IPS DF 6.9 (cell line): ENCODE measurements around the gene ZNF493.

Experiments used
- DNase-seq: peaks from one replicate; pipeline ENCODE4 v3.0.0-alpha.2; 2013; ENCODE audit warnings: low read depth, low spot score
- H3K27ac ChIP-seq: one replicate; pipeline ENCODE4 v1.5.1; 2013; ENCODE audit warnings: low read length, control low read depth
- H3K27me3 ChIP-seq: 2 replicates; pipeline ENCODE4 v1.6.1; 2013; ENCODE audit warnings: mild to moderate bottlenecking, low read length; ENCODE audit not compliant: control insufficient read depth, insufficient read depth
- H3K36me3 ChIP-seq: 2 replicates; pipeline ENCODE4 v1.6.1; 2013; ENCODE audit warnings: low read length; ENCODE audit not compliant: control insufficient read depth, insufficient read depth
- H3K4me1 ChIP-seq: 2 replicates; pipeline ENCODE4 v1.6.1; 2013; ENCODE audit warnings: low read length; ENCODE audit not compliant: control insufficient read depth, insufficient read depth
- H3K4me3 ChIP-seq: 2 replicates; pipeline ENCODE4 v1.5.1; 2013; ENCODE audit warnings: mild to moderate bottlenecking, low read length
- H3K9me3 ChIP-seq: 2 replicates; pipeline ENCODE4 v1.6.1; 2013; ENCODE audit warnings: low read length, inconsistent platforms; ENCODE audit not compliant: control insufficient read depth, insufficient read depth
- WGBS: extraction: QIAGEN DNeasy Blood & Tissue Kit; methylation state at CpG from one replicate; pipeline ENCODE4 v1.1.7; 2013; ENCODE audit warnings: mixed read lengths, missing lambda C conversion rate; ENCODE audit not compliant: insufficient read length, insufficient coverage; 5-methylcytosine and 5-hydroxymethylcytosine counted together

The ZNF493 gene

DNA sequence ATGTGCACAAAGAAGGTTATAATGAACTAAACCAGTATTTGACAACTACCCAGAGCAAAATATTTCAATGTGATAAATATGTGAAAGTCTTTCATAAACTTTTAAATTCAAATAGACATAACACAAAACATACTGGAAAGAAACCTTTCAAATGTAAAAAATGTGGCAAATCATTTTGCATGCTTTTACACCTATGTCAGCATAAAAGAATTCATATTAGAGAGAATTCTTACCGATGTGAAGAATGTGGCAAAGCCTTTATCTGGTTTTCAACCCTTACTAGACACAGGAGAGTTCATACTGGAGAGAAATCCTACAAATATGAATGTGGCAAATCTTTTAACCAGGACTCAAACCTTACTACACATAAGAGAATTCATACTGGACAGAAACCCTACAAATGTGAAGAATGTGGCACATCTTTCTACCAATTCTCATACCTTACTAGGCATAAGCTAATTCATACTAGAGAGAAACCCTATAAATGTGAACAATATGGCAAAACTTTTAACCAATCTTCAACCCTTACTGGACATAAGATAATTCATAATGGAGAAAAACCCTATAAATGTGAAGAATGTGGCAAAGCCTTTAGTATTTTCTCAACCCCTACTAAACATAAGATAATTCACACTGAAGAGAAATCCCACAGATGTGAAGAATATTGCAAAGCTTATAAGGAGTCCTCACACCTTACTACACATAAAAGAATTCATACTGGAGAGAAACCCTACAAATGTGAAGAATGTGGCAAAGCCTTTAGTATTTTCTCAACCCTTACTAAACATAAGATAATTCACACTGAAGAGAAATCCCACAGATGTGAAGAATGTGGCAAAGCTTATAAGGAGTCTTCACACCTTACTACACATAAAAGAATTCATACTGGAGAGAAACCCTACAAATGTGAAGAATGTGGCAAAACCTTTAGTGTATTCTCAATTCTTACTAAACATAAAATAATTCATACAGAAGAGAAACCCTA is 26.4 kb downstream of the ZNF493 start:
- Histone ChIP-seq H3K27me3 (no peaks in the 10 kb centered on the region), H3K4me3 (no peak overlapping the region), H3K9me3 (peaks cover 4% of the 10 kb centered on the region), H3K36me3 (peaks cover 2% of the 10 kb centered on the region; the same call in 1 of the 2 replicates), H3K27ac (no peak overlapping the region), H3K4me1 (no peaks in the 10 kb centered on the region)
- WGBS: no CpG with 5 or more reads among the region's 1 CpG
- DNase-seq: no peak

DNA sequence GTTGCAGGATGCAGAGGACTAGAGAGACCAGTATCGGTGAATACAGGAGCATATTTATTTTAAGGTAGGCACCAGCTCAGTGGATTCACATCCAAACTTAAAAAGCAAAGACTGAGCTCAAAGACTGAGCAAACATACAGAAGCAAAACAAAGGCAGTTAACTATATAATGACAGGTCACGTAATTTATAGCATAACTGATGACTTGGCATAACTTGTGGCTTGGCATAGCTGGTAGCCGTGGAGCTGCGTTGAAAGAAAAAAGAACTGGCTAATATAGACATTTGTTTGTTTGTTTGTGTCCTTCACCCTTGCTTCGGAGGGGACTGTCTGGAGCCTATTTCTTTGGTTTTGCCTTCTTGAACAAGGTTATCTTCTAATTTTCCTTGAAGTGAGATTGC is 33.7 kb downstream of the ZNF493 start:
- H3K27ac ChIP-seq: no peak overlapping the region
- no peaks in the 10 kb centered on the region for H3K27me3 ChIP-seq
- no peaks in the 10 kb centered on the region for H3K4me1 ChIP-seq
- no peak for DNase-seq
- H3K9me3 ChIP-seq: no peaks in the 10 kb centered on the region
- no peak overlapping the region for H3K4me3 ChIP-seq
- no CpG with 5 or more reads among the region's 5 CpGs for WGBS
- H3K36me3 ChIP-seq: no peaks in the 10 kb centered on the region

DNA sequence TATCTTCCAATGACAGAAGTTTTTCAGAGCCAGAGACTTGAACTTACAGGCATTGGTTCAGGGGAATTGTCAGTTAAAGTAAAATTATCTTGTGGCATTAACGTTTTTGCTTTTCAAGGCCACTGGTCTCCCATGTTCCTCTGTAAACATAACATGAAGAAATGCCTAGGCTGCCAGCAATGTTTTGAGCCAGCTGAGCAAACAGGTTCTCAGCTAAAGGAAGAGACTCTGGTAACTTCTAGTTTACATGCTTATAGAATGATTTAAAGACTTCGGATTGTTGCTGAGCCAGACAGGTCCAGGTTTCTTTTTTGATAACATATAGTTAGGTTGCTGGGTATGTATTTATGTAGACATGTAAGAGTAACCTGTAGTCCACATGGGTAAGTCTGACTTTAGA is 35.7 kb downstream of the ZNF493 start:
- H3K4me3 ChIP-seq: no peak overlapping the region
- no peaks in the 10 kb centered on the region; the same call in 1 of the 2 replicates for H3K9me3 ChIP-seq
- no peaks in the 10 kb centered on the region for H3K27me3 ChIP-seq
- H3K36me3 ChIP-seq: no peaks in the 10 kb centered on the region
- WGBS: no CpG with 5 or more reads among the region's 2 CpGs
- DNase-seq: no peak
- H3K27ac ChIP-seq: no peak overlapping the region
- H3K4me1 ChIP-seq: no peaks in the 10 kb centered on the region

DNA sequence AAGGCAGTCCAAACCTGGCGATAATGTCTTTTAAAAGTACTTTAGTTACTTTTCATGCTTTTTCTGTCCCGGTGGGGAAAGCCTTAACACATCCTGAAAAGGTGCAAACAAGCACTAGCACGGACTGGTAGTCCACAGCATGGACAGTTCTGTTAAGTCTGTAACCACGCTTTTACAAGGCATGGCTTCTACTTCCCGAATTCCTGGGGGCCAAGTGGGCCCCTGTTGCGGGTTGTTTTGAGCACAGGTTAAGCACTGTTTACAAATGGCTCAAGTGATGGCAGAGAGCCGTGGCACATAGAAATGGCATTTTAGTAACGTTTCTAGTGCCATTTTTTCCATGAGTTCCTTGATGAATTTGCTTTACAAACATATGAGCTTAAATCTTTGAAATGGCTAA is 37.6 kb downstream of the ZNF493 start:
- Histone ChIP-seq H3K36me3 (no peaks in the 10 kb centered on the region), H3K27me3 (no peaks in the 10 kb centered on the region), H3K9me3 (no peaks in the 10 kb centered on the region; the same call in 1 of the 2 replicates), H3K27ac (no peak overlapping the region), H3K4me1 (no peaks in the 10 kb centered on the region), H3K4me3 (no peak overlapping the region)
- DNase-seq: no peak
- no CpG with 5 or more reads among the region's 8 CpGs for WGBS

DNA sequence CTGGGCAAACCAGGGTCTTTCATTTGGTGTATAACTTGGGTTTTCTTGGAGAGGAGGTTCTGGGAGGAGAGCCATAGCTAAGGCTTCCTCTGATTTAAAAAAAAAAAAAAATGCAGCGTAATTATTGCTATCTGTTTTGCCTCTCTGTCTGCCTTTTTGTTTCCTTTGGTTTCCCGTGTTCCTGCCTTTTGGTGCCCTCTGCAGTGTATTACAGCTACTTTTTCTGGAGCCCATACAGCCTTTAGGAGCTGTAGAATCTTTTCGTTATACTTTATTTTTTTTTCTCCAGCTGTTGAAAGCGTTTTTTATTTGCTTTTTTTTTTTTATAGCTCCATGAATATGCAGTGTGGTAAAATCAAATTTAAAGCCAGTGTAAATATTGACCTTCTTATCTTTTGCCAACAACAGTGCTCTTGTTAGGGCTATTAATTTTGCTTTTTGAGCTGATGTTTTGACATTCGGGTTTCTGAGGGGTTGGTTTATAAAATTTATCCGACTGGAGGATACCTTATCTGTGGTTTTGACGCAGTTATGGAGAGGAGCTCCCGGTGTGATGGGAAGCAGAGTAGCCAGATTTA is 38.1 kb downstream of the ZNF493 start:
- no CpG with 5 or more reads among the region's 8 CpGs for WGBS
- no peak for DNase-seq

DNA sequence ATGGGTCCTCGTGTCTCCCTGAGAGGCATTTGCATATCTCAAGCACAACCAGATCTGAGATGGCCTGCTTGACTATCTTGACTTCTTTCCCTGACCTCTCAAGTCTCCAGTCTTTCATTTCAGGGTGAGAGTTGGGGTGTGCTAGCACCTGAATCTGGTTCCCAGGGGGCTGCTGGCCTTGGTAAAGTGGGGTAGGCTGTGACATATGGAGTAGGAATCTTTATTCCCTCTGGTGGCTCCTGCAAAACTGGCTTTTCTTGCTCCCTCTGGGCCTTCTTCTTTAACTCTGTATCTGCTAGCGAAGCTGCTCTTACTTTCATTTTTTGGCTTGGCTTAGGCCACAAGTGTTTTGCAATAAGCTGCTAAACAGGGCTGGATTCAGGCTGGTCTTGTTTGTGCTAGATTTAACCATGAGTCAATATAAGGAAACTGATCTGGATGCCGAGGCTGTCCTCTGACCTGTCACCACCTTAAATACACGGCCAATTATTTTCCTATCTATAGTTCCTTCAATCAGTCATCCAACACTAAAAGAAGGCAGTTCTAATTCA is 42.3 kb downstream of the ZNF493 start:
- H3K27ac ChIP-seq: no peak overlapping the region
- no peaks in the 10 kb centered on the region for H3K36me3 ChIP-seq
- no peaks in the 10 kb centered on the region for H3K4me1 ChIP-seq
- no peak for DNase-seq
- no peaks in the 10 kb centered on the region; the same call in 1 of the 2 replicates for H3K9me3 ChIP-seq
- no peaks in the 10 kb centered on the region for H3K27me3 ChIP-seq
- no peak overlapping the region for H3K4me3 ChIP-seq
- WGBS: no CpG with 5 or more reads among the region's 4 CpGs

More for the DNA sequence above, 38.1 kb downstream of the ZNF493 start:
- H3K4me1 ChIP-seq: no peaks in the 10 kb centered on the region
- no peak overlapping the region for H3K27ac ChIP-seq
- no peaks in the 10 kb centered on the region; the same call in 1 of the 2 replicates for H3K9me3 ChIP-seq
- H3K4me3 ChIP-seq: no peak overlapping the region
- no peaks in the 10 kb centered on the region for H3K27me3 ChIP-seq
- H3K36me3 ChIP-seq: no peaks in the 10 kb centered on the region

GRCh38 chr19:21440321-21440720 is 43.4 kb downstream of the ZNF493 start:
- DNase-seq: no peak
- no peaks in the 10 kb centered on the region for H3K4me1 ChIP-seq
- no peak overlapping the region for H3K27ac ChIP-seq
- H3K27me3 ChIP-seq: no peaks in the 10 kb centered on the region
- H3K9me3 ChIP-seq: no peaks in the 10 kb centered on the region; the same call in 1 of the 2 replicates
- no peak overlapping the region for H3K4me3 ChIP-seq
- WGBS: no CpG with 5 or more reads among the region's 16 CpGs
- H3K36me3 ChIP-seq: no peaks in the 10 kb centered on the region

DNA sequence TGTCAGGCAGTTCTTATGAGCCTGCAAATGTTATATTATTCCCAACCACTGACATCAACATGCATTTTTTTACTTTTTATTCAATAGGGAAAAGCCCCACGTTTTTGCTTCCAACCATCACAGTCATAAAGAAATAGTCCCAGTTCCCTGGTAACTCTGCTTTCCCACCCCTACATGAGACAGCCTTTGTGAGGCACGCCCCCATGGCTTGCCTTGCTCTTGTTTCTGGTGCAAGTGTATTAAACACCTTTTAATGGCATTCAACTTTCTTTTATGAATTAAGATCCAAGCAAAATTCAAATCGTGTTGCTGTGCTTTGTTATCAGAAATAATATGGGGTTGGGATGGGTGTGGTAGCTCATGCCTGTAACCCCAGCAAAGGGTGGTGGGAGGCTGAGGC is 54.3 kb downstream of the ZNF493 start:
- no peaks in the 10 kb centered on the region for H3K27me3 ChIP-seq
- H3K27ac ChIP-seq: no peak overlapping the region
- peaks cover 11% of the 10 kb centered on the region; the same call in 1 of the 2 replicates for H3K36me3 ChIP-seq
- H3K4me1 ChIP-seq: no peaks in the 10 kb centered on the region
- H3K9me3 ChIP-seq: no peaks in the 10 kb centered on the region; the same call in none of the 2 replicates
- no CpG with 5 or more reads among the region's 3 CpGs for WGBS
- DNase-seq: no peak
- no peak overlapping the region for H3K4me3 ChIP-seq

GRCh38 chr19:21454901-21455300 is 58.0 kb downstream of the ZNF493 start:
- no peak for DNase-seq
- no CpG with 5 or more reads among the region's 3 CpGs for WGBS
- no peaks in the 10 kb centered on the region for H3K4me1 ChIP-seq
- H3K4me3 ChIP-seq: no peak overlapping the region
- H3K27ac ChIP-seq: no peak overlapping the region
- H3K9me3 ChIP-seq: no peaks in the 10 kb centered on the region; the same call in 1 of the 2 replicates
- peaks cover 7% of the 10 kb centered on the region; the same call in 1 of the 2 replicates for H3K36me3 ChIP-seq
- no peaks in the 10 kb centered on the region for H3K27me3 ChIP-seq

GRCh38 chr19:21460686-21461085 is 63.8 kb downstream of the ZNF493 start:
- Histone ChIP-seq H3K9me3 (no peaks in the 10 kb centered on the region; the same call in 1 of the 2 replicates), H3K4me3 (no peak overlapping the region), H3K4me1 (0 out of 2 replicates have a peak, but pooled peaks cover 1% of the 10 kb centered on the region), H3K27ac (no peak overlapping the region), H3K27me3 (no peaks in the 10 kb centered on the region), H3K36me3 (peaks cover 2% of the 10 kb centered on the region; the same call in 1 of the 2 replicates)
- no peak for DNase-seq
